ENCODE measurements around the gene CALHM6.

DNA sequence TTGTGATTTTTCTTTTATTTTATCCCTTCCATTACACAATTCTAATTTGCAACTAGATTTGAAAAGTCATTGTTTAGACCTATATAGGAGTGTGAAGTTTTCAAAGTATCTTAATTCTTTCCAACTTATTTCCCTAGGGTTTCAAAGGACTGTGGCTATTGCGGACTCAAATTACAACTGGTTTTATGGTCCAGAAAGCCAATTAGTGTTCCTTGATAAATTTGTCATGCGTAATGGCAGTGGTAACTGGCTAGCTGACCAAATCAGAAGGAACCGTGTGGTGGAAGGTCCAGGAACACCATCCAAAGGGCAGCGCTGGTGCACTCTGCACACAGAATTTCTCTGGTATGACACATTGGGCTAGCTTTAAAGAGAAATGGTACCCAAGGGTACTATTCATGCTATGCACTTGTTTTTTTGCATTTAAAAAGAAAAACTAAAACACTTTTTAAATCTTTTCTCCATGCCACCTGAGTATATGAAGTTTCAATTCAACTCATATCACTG lies 27.9 kb upstream of the CALHM6 start:
- TF ChIP-seq EZH2phosphoT487 (IDR thresholded peaks at IDR 0.05; ENCODE audit: insufficient read depth, low read depth) = no peak
- TF ChIP-seq EZH2 (IDR thresholded peaks at IDR 0.05; ENCODE audit: insufficient read depth, poor library complexity, severe bottlenecking) = no peak
